ENCODE data around the gene PPP1R14C. TPM values are rescaled to one million over a fixed set of nuclear protein-coding genes. Genes with fewer than 3 reads are reported as not detected.

The PPP1R14C gene
- total RNA-seq, 2 experiments from 2014 or later, result not detected

GRCh38 chr6:150199241-150199640 lies 56.4 kb downstream of the PPP1R14C start:
- ATAC-seq (ENCODE audit: low read depth) (no peak), DNase-seq (no peak)
- no peaks in the 10 kb centered on the region for H3K36me3 Mint-ChIP-seq
- peaks cover 4% of the 10 kb centered on the region for H3K27me3 Mint-ChIP-seq
- H3K4me1 Mint-ChIP-seq, result peaks cover 3% of the 10 kb centered on the region
- H3K4me3 Mint-ChIP-seq, result no peak overlapping the region
- H3K27ac Mint-ChIP-seq, result no peak overlapping the region
- POLR2A ChIA-PET, result no interaction called here
- no peaks in the 10 kb centered on the region for H3K9me3 Mint-ChIP-seq

GRCh38 chr6:150200428-150201100 lies 57.7 kb downstream of the PPP1R14C start:
- peaks cover 4% of the 10 kb centered on the region for H3K27me3 Mint-ChIP-seq
- H3K4me1 Mint-ChIP-seq, result peaks cover 3% of the 10 kb centered on the region
- DNase-seq (no peak), ATAC-seq (ENCODE audit: low read depth) (no peak)
- H3K4me3 Mint-ChIP-seq, result no peak overlapping the region
- POLR2A ChIA-PET, result no interaction called here
- no peaks in the 10 kb centered on the region for H3K36me3 Mint-ChIP-seq
- H3K27ac Mint-ChIP-seq, result no peak overlapping the region
- H3K9me3 Mint-ChIP-seq, result no peaks in the 10 kb centered on the region

- POLR2A ChIA-PET, result no interaction called here
- no peak for ATAC-seq (ENCODE audit: low read depth)
- peaks cover 3% of the 10 kb centered on the region for H3K4me1 Mint-ChIP-seq
Observed at GRCh38 chr6:150201285-150201684, 58.4 kb downstream of the PPP1R14C start.

GRCh38 chr6:150201772-150202329 lies 59.0 kb downstream of the PPP1R14C start:
- Mint-ChIP-seq H3K4me3 (no peak overlapping the region), H3K27ac (no peak overlapping the region), H3K27me3 (peaks cover 3% of the 10 kb centered on the region), H3K36me3 (no peaks in the 10 kb centered on the region), H3K4me1 (peaks cover 3% of the 10 kb centered on the region), H3K9me3 (no peaks in the 10 kb centered on the region)
- no peak for DNase-seq
- ATAC-seq (ENCODE audit: low read depth), result no peak
- POLR2A ChIA-PET, result no interaction called here

More at GRCh38 chr6:150201285-150201684, 58.4 kb downstream of the PPP1R14C start:
- Mint-ChIP-seq H3K4me3 (no peak overlapping the region), H3K27ac (no peak overlapping the region), H3K27me3 (peaks cover 4% of the 10 kb centered on the region), H3K36me3 (no peaks in the 10 kb centered on the region), H3K9me3 (no peaks in the 10 kb centered on the region)
- DNase-seq, result no peak

- POLR2A ChIA-PET, result no interaction called here
- DNase-seq (no peak), ATAC-seq (ENCODE audit: low read depth) (no peak)
- H3K9me3 Mint-ChIP-seq, result no peaks in the 10 kb centered on the region
- peaks cover 3% of the 10 kb centered on the region for H3K4me1 Mint-ChIP-seq
- H3K27me3 Mint-ChIP-seq, result peaks cover 2% of the 10 kb centered on the region
- H3K4me3 Mint-ChIP-seq, result no peak overlapping the region
- no peak overlapping the region for H3K27ac Mint-ChIP-seq
- no peaks in the 10 kb centered on the region for H3K36me3 Mint-ChIP-seq
Observed at GRCh38 chr6:150202404-150202803, 59.6 kb downstream of the PPP1R14C start.

- Mint-ChIP-seq H3K4me1 (peaks cover 3% of the 10 kb centered on the region), H3K27ac (no peak overlapping the region), H3K4me3 (no peak overlapping the region)
Observed at GRCh38 chr6:150202934-150203333, 60.1 kb downstream of the PPP1R14C start.

GRCh38 chr6:150203378-150203777 lies 60.5 kb downstream of the PPP1R14C start:
- H3K4me3 Mint-ChIP-seq, result no peak overlapping the region
- no peaks in the 10 kb centered on the region for H3K9me3 Mint-ChIP-seq
- H3K4me1 Mint-ChIP-seq, result peaks cover 3% of the 10 kb centered on the region
- ATAC-seq (ENCODE audit: low read depth) (no peak), DNase-seq (no peak)
- H3K36me3 Mint-ChIP-seq, result no peaks in the 10 kb centered on the region
- peaks cover 2% of the 10 kb centered on the region for H3K27me3 Mint-ChIP-seq
- no peak overlapping the region for H3K27ac Mint-ChIP-seq
- POLR2A ChIA-PET, result no interaction called here

More at GRCh38 chr6:150202934-150203333, 60.1 kb downstream of the PPP1R14C start:
- ATAC-seq (ENCODE audit: low read depth), result no peak
- Mint-ChIP-seq H3K9me3 (no peaks in the 10 kb centered on the region), H3K36me3 (no peaks in the 10 kb centered on the region), H3K27me3 (peaks cover 2% of the 10 kb centered on the region)
- no peak for DNase-seq
- POLR2A ChIA-PET, result no interaction called here

- peaks cover 2% of the 10 kb centered on the region for H3K27me3 Mint-ChIP-seq
- H3K9me3 Mint-ChIP-seq, result no peaks in the 10 kb centered on the region
- no peak overlapping the region for H3K4me3 Mint-ChIP-seq
- no peak for DNase-seq
- POLR2A ChIA-PET, result no interaction called here
- no peaks in the 10 kb centered on the region for H3K36me3 Mint-ChIP-seq
- H3K4me1 Mint-ChIP-seq, result peaks cover 3% of the 10 kb centered on the region
- no peak overlapping the region for H3K27ac Mint-ChIP-seq
- no peak for ATAC-seq (ENCODE audit: low read depth)
Observed at GRCh38 chr6:150203871-150204545, 61.2 kb downstream of the PPP1R14C start.

- H3K4me3 Mint-ChIP-seq, result no peak overlapping the region
- H3K27me3 Mint-ChIP-seq, result peaks cover 2% of the 10 kb centered on the region
- H3K27ac Mint-ChIP-seq, result no peak overlapping the region
- no peak for DNase-seq
- H3K9me3 Mint-ChIP-seq, result no peaks in the 10 kb centered on the region
- POLR2A ChIA-PET, result no interaction called here
- peaks cover 3% of the 10 kb centered on the region for H3K4me1 Mint-ChIP-seq
- ATAC-seq (ENCODE audit: low read depth), result no peak
- H3K36me3 Mint-ChIP-seq, result no peaks in the 10 kb centered on the region
Observed at GRCh38 chr6:150204705-150205472, 62.0 kb downstream of the PPP1R14C start.

- POLR2A ChIA-PET, result no interaction called here
- DNase-seq, result no peak
- Mint-ChIP-seq H3K27me3 (no peaks in the 10 kb centered on the region), H3K4me1 (peaks cover 1% of the 10 kb centered on the region), H3K9me3 (no peaks in the 10 kb centered on the region), H3K27ac (no peak overlapping the region), H3K4me3 (no peak overlapping the region), H3K36me3 (no peaks in the 10 kb centered on the region)
- no peak for ATAC-seq (ENCODE audit: low read depth)
Observed at GRCh38 chr6:150207931-150208570, 65.2 kb downstream of the PPP1R14C start.

- no peaks in the 10 kb centered on the region for H3K9me3 Mint-ChIP-seq
- DNase-seq (no peak), ATAC-seq (ENCODE audit: low read depth) (no peak)
- no peaks in the 10 kb centered on the region for H3K27me3 Mint-ChIP-seq
- no peak overlapping the region for H3K27ac Mint-ChIP-seq
- POLR2A ChIA-PET, result no interaction called here
- no peaks in the 10 kb centered on the region for H3K4me1 Mint-ChIP-seq
- no peak overlapping the region for H3K4me3 Mint-ChIP-seq
- H3K36me3 Mint-ChIP-seq, result no peaks in the 10 kb centered on the region
Observed at GRCh38 chr6:150208611-150209352, 65.9 kb downstream of the PPP1R14C start.

- Mint-ChIP-seq H3K27me3 (peaks cover 3% of the 10 kb centered on the region), H3K9me3 (no peaks in the 10 kb centered on the region), H3K4me1 (no peaks in the 10 kb centered on the region), H3K36me3 (no peaks in the 10 kb centered on the region), H3K4me3 (no peak overlapping the region), H3K27ac (no peak overlapping the region)
- DNase-seq, result no peak
- no peak for ATAC-seq (ENCODE audit: low read depth)
- POLR2A ChIA-PET, result no interaction called here
Observed at GRCh38 chr6:150209415-150209814, 66.6 kb downstream of the PPP1R14C start.
